Measurements from ENCODE around the gene SLC52A1.
"Not testable (repeated sequence)": the region's sequence is repeated elsewhere in the genome, so short reads cannot be mapped to it uniquely, and the experiment has no call there.

Gene SLC52A1

DNA sequence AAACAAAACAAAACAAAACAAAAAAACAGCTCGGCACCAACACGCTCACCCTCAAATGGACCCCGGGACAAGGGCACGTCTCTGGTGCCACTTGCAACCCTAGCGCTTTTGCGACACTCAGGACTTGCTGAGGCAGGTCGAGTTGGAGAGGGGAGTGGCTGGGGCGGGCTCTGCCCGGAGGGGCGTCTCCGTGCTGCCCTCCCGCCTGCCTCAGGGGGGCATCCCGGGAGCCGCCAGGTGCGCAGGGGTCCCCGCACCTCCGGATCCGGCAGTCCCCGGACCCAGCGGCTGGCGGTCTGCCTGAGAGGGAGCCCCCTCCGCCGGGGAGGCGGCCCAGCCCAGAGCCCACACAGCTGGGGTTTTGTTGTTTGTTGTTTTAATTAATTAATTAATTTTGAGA is at the start of gene SLC52A1:
Gene SLC52A1 (minus strand): TSS at position 112 of the 400 bp plus-strand sequence. CDS start 820 bp downstream, outside the sequence.
- DNase-seq (ENCODE audit: low spot score): no peak

DNA sequence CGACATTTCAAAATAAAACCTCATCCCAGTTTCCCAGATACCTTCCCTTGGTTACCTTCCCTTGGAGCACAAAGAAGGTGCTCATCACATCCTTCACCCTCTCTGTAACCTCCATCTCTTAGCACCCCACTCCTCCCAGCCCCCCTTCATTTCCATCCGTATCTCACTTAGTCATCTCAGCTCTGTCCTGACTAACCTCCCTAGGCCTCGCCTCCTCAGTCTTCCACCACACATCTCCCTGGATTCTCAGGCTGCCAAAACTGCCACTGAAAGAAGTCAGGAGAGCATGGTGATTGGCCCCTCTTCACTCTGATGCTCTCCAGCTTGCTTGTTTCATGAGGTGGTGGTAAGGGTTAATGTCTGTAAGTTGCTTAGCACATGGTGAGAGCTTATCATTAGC is 45.4 kb upstream of the SLC52A1 start:
- DNase-seq (ENCODE audit: low spot score): no peak

DNA sequence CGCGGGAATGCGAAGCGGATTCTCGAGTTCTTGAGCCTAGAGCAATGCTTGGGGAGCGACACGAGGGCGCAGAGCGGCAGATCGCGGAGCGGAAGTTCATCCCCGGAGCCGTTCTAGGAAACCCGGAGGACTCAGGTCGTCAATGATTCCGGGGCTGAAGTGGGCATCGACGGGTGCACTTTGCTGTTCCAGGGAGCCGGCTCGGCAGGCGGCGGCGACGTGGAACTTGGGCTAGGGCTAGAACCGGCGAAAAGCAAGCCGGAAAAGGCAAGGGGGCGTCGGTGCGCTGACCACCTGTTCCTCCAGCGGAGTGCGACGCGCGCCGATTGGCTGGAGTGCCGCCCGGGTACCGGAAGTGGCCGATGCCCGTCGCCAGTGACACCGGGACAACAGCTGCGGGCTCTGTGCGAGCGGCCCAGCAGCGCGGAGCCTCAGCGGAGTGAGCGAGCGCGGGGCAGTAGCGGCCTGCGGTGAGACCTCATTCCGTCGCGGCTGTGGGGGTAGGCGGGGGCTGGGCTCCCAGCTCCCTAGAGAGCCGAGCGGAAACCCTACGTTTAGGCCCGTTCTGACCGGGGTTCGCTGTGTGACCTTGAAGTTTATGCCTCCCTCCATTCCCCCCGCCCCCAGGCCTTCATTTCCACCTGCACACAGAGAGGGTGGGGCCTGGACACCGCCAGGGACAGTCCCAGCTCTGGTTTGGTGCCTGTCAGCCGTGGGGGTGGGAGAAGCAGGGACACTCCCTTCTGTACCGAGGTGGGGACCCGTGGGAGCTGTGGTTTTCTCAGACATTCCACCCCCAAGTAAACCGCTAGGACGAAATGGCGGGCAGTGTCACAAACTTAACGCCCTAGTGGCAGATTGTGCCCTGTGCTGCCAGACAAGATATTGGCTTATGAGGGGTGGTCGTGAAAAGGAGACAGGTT is 43.1 kb upstream of the SLC52A1 start, which contains the start of gene ZFP3:
Gene ZFP3 (plus strand): TSS at position 362 of the 923 bp plus-strand sequence. CDS start 13,038 bp downstream, outside the sequence.
- peak; percentile 81 for DNase-seq (ENCODE audit: low spot score)

DNA sequence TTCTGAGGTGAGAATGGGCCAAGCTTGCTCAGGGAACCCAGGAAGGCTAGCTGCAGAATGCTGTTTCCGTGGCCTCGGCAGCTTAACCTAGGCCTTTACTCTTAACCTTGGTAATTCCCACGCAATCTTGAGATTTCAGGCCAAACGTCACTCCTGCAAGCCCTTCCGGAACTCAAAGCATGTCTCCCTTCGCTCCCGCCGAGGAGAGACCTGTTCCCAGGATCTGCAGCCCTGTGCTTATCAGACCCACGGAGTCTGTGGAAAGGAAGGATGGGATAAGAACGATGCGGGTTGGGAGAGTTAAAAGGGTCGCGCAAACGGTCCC is 42.5 kb upstream of the SLC52A1 start:
- DNase-seq (ENCODE audit: low spot score): no peak

DNA sequence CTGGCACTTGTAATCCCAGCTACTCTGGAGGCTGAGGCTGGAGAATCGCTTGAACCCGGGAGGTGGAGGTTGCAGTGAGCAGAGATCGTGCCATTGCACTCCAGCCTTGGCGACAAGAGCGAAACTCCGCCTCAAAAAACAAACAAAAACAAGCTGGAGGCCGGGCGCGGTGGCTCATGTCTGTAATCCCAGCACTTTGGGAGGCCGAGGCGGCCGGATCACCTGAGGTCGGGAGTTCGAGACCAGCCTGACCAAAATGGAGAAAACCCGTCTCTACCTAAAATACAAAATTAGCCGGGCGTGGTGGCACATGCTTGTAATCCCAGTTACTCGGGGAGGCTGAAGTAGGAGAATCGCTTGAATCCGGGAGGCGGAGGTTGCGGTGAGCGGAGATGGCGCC is 42.0 kb upstream of the SLC52A1 start:
- not testable (repeated sequence) for DNase-seq (ENCODE audit: low spot score)

DNA sequence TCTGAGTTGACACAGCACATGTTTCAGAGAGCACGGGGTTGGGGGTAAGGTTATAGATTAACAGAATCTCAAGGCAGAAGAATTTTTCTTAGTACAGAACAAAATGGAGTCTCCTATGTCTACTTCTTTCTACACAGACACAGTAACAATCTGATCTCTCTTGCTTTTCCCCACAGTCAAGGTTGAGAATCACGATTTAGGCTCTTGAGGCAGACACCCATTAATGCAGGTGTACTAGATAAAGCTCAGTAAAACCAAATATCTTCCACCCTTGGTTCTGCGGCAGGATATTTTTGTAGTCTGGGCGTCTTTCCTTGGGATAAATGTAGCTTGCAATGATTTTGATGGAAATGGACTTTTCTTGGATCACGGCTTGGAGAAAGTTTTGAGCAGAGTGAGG is 40.2 kb upstream of the SLC52A1 start:
- DNase-seq (ENCODE audit: low spot score): not testable (repeated sequence)

DNA sequence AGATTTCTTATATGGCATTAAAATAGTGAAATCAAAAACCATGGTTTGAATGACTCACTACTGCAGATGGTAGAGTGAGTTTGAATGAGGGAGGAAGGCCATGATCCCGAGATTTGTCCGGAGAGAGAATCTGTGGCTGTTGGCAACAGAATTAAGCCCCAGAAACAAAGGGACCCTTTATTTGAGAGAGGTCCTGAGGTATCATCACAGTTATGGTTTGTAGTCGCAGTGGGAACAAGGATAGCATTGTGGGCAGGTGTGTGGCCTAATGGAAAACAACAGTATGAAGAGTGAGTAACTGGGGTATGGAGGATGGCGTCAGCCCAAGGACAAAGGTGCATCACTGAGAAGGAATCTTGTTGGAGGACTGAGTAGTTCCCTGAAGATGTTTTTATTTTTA is 34.5 kb upstream of the SLC52A1 start:
- no peak for DNase-seq (ENCODE audit: low spot score)

DNA sequence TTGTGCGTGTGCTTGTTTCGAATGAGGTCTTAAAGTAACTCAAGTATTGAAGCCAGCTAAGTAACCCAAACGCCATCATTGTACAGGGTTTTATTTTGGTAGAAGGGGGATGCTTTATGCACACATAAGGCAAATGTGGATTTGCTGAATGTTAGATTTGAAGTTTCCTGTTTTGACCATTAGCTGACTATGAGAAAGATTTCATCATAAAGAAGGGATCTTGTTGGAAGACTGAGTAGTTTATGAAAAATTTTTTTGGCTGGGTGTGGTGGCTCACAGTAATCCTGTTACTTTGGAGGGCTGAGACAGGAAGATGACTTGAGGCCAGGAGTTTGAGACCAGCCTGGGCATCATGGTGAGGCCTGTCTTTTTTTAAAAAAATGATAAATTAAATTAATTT is 33.0 kb upstream of the SLC52A1 start:
- DNase-seq (ENCODE audit: low spot score): no peak

DNA sequence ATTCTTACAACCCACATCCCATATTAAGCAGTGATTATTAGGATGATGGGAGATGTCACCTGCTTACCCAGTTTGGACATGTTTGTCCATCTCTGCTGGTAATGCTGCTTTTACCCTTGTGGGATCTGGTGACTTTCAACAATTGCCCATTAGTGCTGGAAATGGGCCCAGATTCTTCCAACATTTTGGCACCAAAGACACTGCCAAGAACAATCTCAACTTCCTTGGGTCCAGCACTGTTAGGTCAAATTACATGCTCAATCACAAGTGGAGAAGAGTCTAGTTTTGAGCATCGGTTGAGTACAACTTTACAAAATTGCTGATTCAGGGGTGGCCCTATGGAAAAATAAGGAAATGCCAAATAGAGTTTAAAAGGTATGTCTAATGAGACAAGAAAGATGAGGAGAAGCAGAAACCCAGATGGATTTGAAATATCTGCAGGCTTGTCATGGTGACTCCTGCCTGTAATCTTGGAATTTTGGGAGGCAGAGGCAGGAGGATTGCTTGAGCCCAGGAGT is 30.1 kb upstream of the SLC52A1 start:
- no peak for DNase-seq (ENCODE audit: low spot score)

DNA sequence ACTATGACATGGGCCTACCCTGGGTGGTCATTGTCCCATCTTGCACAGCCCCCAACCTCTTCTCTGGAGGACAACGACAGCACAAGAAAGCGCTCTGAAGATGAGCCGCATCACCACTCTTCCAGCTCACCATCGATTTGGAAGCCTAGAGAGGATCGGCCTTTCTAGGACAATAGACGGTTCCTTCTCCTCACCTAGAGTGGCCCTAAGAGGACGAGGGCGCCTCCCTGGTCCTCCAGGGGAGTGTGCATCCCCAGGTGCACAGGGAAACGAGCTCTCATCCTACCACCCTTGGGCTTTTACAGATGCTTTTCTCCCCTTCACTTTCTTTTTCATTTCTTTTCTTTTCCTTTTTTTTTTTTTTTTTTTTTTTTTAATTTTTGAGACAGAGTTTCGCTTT is 20.3 kb upstream of the SLC52A1 start:
- no peak for DNase-seq (ENCODE audit: low spot score)

DNA sequence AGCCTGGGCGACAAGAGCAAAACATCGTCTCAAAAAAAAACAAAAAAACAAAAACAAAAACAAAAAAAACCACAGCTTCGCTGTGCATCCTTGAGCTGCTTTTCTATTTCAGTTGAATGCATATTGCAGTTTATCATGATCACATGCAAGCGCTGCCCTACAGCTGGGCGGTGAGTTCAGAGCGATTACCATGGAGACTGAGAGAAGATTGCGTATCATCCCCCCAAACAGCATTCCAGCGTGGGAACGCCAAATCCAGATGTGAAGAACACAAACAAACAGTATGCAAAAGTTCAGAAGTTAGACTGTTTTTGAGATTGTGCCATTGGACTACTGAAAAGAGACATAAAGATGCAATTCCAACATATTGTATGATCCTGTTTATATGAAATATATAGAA is 15.1 kb upstream of the SLC52A1 start:
- no peak for DNase-seq (ENCODE audit: low spot score)

DNA sequence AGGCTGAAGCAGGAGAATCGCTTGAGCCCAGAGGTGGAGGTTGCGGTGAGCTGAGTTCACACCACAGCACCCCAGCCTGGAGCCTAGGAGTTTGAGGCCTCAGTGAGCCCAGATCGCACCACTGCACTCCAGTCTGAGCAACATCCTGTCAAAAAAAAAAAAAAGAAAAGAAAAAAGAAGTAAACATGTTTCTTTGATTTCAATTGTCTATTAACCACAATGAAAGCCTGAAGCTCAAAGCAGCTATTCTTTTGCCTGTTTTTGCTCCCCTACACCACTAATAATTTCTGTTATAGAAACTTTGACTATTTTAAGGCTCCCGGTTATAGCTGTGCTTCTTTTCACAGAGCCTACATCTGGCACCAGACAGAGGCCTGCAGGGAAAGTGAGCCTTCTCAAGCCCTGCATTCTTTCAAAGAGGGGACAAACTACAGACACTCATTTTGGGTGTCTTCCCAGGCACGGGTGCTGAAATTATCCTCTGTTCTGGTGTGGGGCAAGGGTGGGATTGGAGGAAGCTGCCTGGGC is 14.2 kb upstream of the SLC52A1 start:
- no peak for DNase-seq (ENCODE audit: low spot score)

DNA sequence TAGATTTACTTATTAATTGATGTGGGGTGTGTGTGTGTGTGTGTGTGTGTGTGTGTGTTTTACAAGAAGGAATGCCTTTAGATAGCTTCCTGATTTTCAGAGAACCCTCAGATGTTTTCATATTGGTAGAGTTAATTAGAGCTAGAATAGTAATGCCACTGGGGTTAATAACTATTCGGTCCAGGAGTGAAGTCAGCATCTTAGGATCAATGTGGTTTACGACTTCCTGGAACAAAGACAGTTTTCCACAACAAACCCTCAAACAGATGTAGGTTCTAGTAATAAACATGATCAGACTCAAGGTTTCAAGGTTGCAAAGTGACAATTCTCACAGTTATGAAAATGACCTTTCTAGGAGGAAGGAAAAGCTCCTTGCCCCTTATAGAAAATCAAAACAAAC is 12.2 kb upstream of the SLC52A1 start:
- no peak for DNase-seq (ENCODE audit: low spot score)

DNA sequence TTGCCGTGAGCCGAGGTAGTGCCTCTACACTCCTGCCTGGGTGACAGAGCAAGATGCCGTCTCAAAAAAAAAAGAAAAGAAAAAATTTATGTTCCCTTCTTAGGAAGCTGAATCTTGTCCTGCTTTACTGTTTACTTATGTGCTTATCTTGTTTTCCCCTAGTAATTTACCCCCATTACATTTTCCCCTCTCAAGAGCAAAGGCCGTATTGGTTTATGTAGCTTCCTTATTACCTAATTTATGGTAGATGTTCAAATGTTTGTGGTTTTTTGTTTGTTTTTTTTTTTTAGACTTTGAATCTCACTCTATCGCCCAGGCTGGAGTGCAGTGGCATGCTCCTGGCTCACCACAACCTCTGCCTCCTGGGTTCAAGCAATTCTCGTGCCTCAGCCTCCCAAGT is 10.3 kb upstream of the SLC52A1 start:
- no peak for DNase-seq (ENCODE audit: low spot score)

DNA sequence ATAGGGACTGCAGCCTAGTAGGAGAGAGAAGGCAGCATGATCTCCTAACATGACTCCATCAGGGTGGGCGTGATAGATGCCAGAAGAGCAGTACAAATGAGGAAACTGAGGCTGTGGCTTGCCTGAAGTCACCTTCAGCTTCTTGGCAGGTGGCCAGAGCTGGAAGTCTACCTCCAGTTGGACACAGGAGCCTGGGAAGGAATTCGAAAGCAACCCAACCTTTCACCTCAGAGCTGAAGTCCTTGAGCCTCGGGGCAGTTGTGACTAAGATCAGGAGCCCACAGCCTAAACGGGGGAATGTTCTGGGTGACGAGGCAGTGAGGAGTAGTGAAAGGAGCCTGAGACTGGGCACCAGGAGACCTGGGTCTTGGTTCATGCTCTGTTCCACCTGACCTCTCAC is 9.4 kb upstream of the SLC52A1 start:
- DNase-seq (ENCODE audit: low spot score): no peak

DNA sequence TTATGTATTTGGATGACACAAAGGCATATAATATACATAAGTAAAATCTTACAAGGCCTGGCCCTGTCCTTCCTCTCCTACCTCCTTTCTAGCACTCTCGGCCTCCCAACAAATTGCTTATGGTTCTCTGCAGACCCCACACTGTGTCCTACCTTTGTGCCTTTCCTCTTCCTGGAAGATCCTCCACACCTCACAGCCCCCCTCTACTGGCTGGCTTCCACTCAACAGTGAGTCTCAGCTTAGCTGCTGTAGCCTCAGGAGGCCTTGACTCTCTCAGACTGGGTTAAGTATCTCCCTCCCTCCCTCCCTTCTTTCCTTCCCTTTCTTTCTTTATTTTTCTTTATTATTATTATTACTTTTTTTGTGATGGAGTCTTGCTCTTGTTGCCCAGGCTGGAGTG is 8.3 kb upstream of the SLC52A1 start:
- no peak for DNase-seq (ENCODE audit: low spot score)

DNA sequence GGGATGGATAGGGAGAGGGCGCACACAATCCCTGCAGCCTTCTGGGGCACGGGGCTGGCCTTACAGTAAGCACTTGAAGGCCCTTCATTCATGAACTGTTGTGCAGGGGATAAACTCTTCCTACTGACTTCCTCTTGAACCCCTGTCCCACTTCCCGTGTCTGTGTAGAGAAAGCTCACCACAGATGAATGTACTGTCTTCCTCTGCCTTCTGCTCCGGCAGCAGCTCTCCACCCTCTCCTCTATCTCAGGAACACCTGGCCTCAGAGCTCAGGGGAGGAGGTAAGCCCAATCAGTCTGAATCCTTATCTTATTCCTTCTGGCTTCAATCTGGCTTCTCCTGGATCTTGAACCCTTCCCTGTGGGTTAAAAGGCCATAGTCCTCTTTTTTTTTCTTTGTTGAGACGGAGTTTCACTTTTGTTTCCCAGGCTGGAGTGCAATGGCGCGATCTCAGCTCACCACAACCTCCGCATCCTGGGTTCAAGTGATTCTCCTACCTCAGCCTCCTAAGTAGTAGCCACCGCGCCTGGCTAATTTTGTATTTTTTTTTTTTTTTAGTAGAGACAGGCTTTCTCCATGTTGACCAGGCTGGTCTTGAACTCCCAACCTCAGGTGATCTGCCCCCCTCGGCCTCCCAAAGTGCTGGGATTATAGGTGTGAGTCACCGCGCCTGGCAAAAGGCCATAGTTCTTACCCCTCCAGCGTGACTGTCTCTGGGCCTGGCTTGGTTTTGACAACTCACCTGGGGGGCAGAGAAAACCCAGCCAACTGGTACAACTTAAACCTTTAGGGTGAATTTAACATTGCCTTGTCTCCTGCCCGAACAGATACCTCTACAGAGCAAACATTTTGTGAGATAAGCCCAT is 7.2 kb upstream of the SLC52A1 start:
- DNase-seq (ENCODE audit: low spot score): no peak

DNA sequence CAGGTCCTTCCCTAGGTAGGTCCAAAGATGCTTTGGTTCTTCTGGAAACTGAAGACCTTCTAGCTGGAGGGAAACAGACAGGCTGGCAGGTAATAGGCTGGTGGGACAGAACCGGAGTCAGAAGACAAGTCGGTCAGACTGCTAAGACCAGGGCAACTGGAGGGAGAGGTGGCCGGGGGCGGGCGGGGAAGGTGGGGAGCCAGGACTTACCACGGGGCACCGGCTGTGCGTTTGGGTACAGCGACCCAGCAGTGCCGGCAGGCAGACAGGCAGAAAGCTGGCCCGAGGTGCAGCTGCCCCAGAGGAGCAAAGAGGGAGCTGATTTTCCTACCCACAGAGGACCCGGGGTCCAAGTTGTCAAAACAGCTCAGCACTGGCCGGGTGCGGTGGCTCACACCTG is 575 bp downstream of the SLC52A1 start:
- no peak for DNase-seq (ENCODE audit: low spot score)

DNA sequence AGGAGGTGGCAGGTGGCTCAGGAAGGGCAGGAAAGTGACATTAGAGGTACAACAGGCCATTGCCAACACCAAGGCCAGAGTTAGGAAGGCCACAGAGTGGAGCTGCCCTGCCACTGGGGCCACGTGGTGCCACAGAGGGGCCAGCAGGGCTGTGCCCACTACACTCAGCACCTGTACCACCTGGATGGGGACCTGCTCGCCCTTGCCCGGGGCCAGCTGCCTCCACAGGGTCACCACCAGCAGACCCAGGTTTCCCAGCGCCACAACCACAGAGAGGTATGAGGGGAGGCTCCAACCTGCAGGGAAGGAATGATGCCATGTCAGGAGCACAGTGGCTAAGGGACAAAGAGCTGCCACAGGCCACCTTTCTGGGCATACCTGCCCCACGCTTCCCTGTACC is 1.2 kb downstream of the SLC52A1 start:
- DNase-seq (ENCODE audit: low spot score): no peak

DNA sequence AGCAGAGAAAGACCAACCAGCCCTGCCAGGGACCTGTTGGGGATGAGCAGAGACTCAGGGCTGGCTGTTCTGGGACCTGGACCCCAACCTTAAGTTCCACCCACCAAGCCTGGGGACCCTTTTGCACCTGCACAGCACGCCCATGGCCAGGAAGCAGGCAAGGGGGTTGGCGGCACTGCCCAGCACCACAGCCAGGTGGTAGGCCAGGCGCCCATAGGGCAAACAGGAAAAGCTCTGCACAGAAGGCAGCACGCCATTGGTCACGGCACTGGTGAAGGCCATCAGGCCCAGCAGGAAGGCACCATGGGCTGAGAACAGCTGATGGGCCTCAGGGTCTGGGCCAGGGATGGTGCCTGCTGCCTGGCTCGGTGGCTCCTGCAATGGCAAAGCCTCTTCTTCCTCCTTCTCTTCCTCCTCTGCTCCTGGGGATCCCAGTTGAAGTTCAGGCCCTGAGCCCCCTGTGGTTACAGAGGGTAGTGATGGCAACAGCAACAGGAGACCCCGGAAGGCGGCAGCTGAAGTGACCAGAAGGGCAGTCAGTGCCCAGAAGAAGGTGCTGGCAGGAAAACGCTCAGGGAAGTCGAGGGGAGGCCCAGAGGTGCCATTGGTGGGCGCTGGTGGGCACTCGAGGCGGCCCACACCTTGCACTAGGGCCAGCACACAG is 1.7 kb downstream of the SLC52A1 start:
- no peak for DNase-seq (ENCODE audit: low spot score)

DNA sequence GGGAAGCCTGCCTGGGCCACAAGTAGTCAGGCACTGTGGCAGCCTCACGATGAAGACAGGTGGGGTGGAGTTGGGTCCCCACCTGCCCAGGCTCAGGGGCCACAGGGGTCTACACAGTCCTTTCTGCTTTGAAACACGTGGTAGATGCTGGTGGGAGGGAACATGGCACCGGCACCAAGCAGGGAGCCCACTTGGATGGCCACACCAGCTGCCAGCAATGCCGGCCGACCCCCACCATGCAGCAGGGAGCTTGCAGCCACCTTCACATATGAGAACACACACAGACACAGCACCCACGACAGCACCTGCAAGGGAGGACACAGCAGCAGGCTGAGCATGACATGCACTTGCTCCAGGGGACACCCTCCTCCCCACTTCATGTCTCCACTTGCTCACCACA is 2.4 kb downstream of the SLC52A1 start:
- DNase-seq (ENCODE audit: low spot score): no peak

All from globus pallidus (tissue), 1 donor.